Activated CD4-positive, alpha-beta T cell treated with anti-CD3 and anti-CD28 coated beads, Interleukin-10, Interleukin-2, amounts not matched to agents 100 ng/mL and 50 ng/mL, durations not matched to agents 16 hours and 8 hours (primary cell): ENCODE data around the gene NEU1.

Experiments used
- DNase-seq: peaks from one replicate; pipeline ENCODE4 v3.0.0-alpha.2; 2020

Gene NEU1

GRCh38 chr6:31892821-31893220, 30.2 kb upstream of the NEU1 start:
- DNase-seq: no peak

GRCh38 chr6:31889331-31889972, 26.8 kb upstream of the NEU1 start:
- DNase-seq: no peak

GRCh38 chr6:31888276-31889258, 25.9 kb upstream of the NEU1 start:
- peak; percentile 50 for DNase-seq

- no peak for DNase-seq
These were observed 24.8 kb upstream of the NEU1 start for GRCh38 chr6:31887173-31888007.

- DNase-seq: no peak
These were observed 23.9 kb upstream of the NEU1 start for GRCh38 chr6:31886541-31886991.

GRCh38 chr6:31884528-31885035, 22.0 kb upstream of the NEU1 start:
- no peak for DNase-seq

GRCh38 chr6:31883676-31884075, 21.1 kb upstream of the NEU1 start:
- no peak for DNase-seq

GRCh38 chr6:31882344-31882743, 19.7 kb upstream of the NEU1 start:
- DNase-seq: no peak

- DNase-seq: no peak
These were observed 18.7 kb upstream of the NEU1 start for GRCh38 chr6:31881136-31881859.

GRCh38 chr6:31880616-31881015, 18.0 kb upstream of the NEU1 start:
- DNase-seq: no peak

GRCh38 chr6:31879901-31880300, 17.3 kb upstream of the NEU1 start:
- DNase-seq: no peak

- no peak for DNase-seq
These were observed 16.5 kb upstream of the NEU1 start for GRCh38 chr6:31879143-31879542.

GRCh38 chr6:31878726-31879125, 16.1 kb upstream of the NEU1 start, which contains the start of gene SLC44A4:
Gene SLC44A4 (minus strand): TSS chr6:31878997. CDS start chr6:31878980, 17 bp downstream.
- DNase-seq: no peak

- no peak for DNase-seq
These were observed 15.6 kb upstream of the NEU1 start for GRCh38 chr6:31878222-31878621.

- no peak for DNase-seq
These were observed 15.1 kb upstream of the NEU1 start for GRCh38 chr6:31877651-31878161.

- no peak for DNase-seq
These were observed 14.6 kb upstream of the NEU1 start for GRCh38 chr6:31877125-31877650.

GRCh38 chr6:31876357-31876756, 13.7 kb upstream of the NEU1 start:
- no peak for DNase-seq

- DNase-seq: no peak
These were observed 13.3 kb upstream of the NEU1 start for GRCh38 chr6:31875877-31876276.

GRCh38 chr6:31874836-31875572, 12.4 kb upstream of the NEU1 start:
- DNase-seq: no peak

GRCh38 chr6:31874084-31874670, 11.6 kb upstream of the NEU1 start:
- DNase-seq: no peak
